Glutamatergic neuron (in vitro differentiated cells): ENCODE results near the gene IL1F10. TPM values are rescaled to one million over a fixed set of nuclear protein-coding genes. Genes with fewer than 3 reads are reported as not detected.

Experiments
- DNase-seq: peaks from one replicate; pipeline ENCODE4 v3.0.0; 2022
- H3K27ac Mint-ChIP-seq: one replicate; pipeline ENCODE4 v1.8.0; 2020; ENCODE audit warnings: mild to moderate bottlenecking, mixed read lengths, inconsistent platforms; ENCODE audit not compliant: unreplicated experiment
- H3K27me3 Mint-ChIP-seq: one replicate; pipeline ENCODE4 v1.8.0; 2020; ENCODE audit warnings: mild to moderate bottlenecking, moderate library complexity, mixed read lengths, inconsistent platforms; ENCODE audit not compliant: unreplicated experiment
- H3K36me3 Mint-ChIP-seq: one replicate; pipeline ENCODE4 v1.8.0; 2020; ENCODE audit warnings: mild to moderate bottlenecking, mixed read lengths, inconsistent platforms; ENCODE audit not compliant: unreplicated experiment
- H3K4me1 Mint-ChIP-seq: one replicate; pipeline ENCODE4 v1.8.0; 2020; ENCODE audit warnings: mild to moderate bottlenecking, low read depth, mixed read lengths, inconsistent platforms; ENCODE audit not compliant: unreplicated experiment
- H3K4me3 Mint-ChIP-seq: one replicate; pipeline ENCODE4 v1.8.0; 2020; ENCODE audit warnings: mild to moderate bottlenecking, mixed read lengths, inconsistent platforms; ENCODE audit not compliant: unreplicated experiment
- H3K9me3 Mint-ChIP-seq: one replicate; pipeline ENCODE4 v1.8.0; 2020; ENCODE audit warnings: mild to moderate bottlenecking, moderate library complexity, mixed read lengths, inconsistent platforms; ENCODE audit not compliant: unreplicated experiment
- CTCF ChIP-seq: fragments of 200-600 bp; sonication (generic); IDR thresholded peaks from one replicate; pipeline ENCODE4 v1.5.0; 2021; ENCODE audit not compliant: partially characterized antibody, unreplicated experiment
- total RNA-seq: library from RNA; stranded (reverse); fragmentation: NEBNext Ultra II Directional; extraction: Animal tissue kit (Norgen Biotek cat#: 25700); gene quantifications from one replicate; pipeline ENCODE4 v1.2.1, GENCODE V29; 2021; ENCODE audit not compliant: unreplicated experiment

The IL1F10 gene
- total RNA-seq, 1 donor from 2014 or later = not detected

GRCh38 chr2:113038291-113038690 is 29.5 kb upstream of the IL1F10 start:
- Mint-ChIP-seq H3K36me3 (no peaks in the 10 kb centered on the region), H3K9me3 (no peaks in the 10 kb centered on the region), H3K4me1 (no peaks in the 10 kb centered on the region), H3K27me3 (peaks cover 2% of the 10 kb centered on the region), H3K4me3 (no peak overlapping the region), H3K27ac (no peak overlapping the region)
- no peak for DNase-seq
- TF ChIP-seq CTCF = no peak

GRCh38 chr2:113039158-113039557 is 28.6 kb upstream of the IL1F10 start:
- H3K4me3 Mint-ChIP-seq = no peak overlapping the region
- TF ChIP-seq CTCF = no peak
- no peaks in the 10 kb centered on the region for H3K36me3 Mint-ChIP-seq
- DNase-seq = no peak
- H3K4me1 Mint-ChIP-seq = no peaks in the 10 kb centered on the region
- no peaks in the 10 kb centered on the region for H3K9me3 Mint-ChIP-seq
- H3K27ac Mint-ChIP-seq = no peak overlapping the region
- peaks cover 2% of the 10 kb centered on the region for H3K27me3 Mint-ChIP-seq

GRCh38 chr2:113039719-113040118 is 28.1 kb upstream of the IL1F10 start:
- no peak for TF ChIP-seq CTCF
- Mint-ChIP-seq H3K4me1 (no peaks in the 10 kb centered on the region), H3K36me3 (no peaks in the 10 kb centered on the region), H3K27ac (no peak overlapping the region), H3K9me3 (no peaks in the 10 kb centered on the region), H3K27me3 (peaks cover 2% of the 10 kb centered on the region), H3K4me3 (no peak overlapping the region)
- no peak for DNase-seq

GRCh38 chr2:113041871-113042270 is 25.9 kb upstream of the IL1F10 start:
- no peak for DNase-seq
- no peaks in the 10 kb centered on the region for H3K36me3 Mint-ChIP-seq
- no peaks in the 10 kb centered on the region for H3K9me3 Mint-ChIP-seq
- H3K4me3 Mint-ChIP-seq = no peak overlapping the region
- H3K4me1 Mint-ChIP-seq = no peaks in the 10 kb centered on the region
- no peak for TF ChIP-seq CTCF
- no peak overlapping the region for H3K27ac Mint-ChIP-seq
- peaks cover 2% of the 10 kb centered on the region for H3K27me3 Mint-ChIP-seq

GRCh38 chr2:113046465-113046864 is 21.3 kb upstream of the IL1F10 start:
- H3K27me3 Mint-ChIP-seq = peaks cover 2% of the 10 kb centered on the region
- peaks cover 1% of the 10 kb centered on the region for H3K9me3 Mint-ChIP-seq
- no peaks in the 10 kb centered on the region for H3K4me1 Mint-ChIP-seq
- H3K36me3 Mint-ChIP-seq = peaks cover 8% of the 10 kb centered on the region
- H3K4me3 Mint-ChIP-seq = no peak overlapping the region
- H3K27ac Mint-ChIP-seq = no peak overlapping the region
- TF ChIP-seq CTCF = no peak
- DNase-seq = no peak
